ENCODE measurements around the gene PEX10. TPM values are rescaled to one million over a fixed set of nuclear protein-coding genes. Genes with fewer than 3 reads are reported as not detected.

PEX10 gene
- total and polyA plus RNA-seq, 3 experiments from 2014 or later = 8.9 to 26.2 (median 25.6) TPM

GRCh38 chr1:2388004-2388913 lies 24.1 kb downstream of the PEX10 start:
- Histone ChIP-seq H3K9me3 (ENCODE audit: low read length) (no peaks in the 10 kb centered on the region), H3K27ac (ENCODE audit: low read depth, low read length) (no peak overlapping the region), H3K36me3 (ENCODE audit: insufficient read depth, low read length) (no peaks in the 10 kb centered on the region), H3K4me1 (ENCODE audit: insufficient read depth, low read length) (peaks cover 19% of the 10 kb centered on the region), H3K27me3 (ENCODE audit: insufficient read depth, low read length, poor library complexity, severe bottlenecking) (no peaks in the 10 kb centered on the region), H3K4me3 (ENCODE audit: low read length) (no peak overlapping the region)
- Mint-ChIP-seq H3K36me3 (peaks cover 0 to 12% (median 0%) of the 10 kb centered on the region in 3 donors), H3K4me1 (peaks cover 14 to 26% (median 16%) of the 10 kb centered on the region in 3 donors), H3K27me3 (no peaks in the 10 kb centered on the region), H3K27ac (no peak overlapping the region), H3K4me3 (peak overlapping the region in 1 of 7 donors; percentile 13), H3K9me3 (no peaks in the 10 kb centered on the region)
- peak in 1 of 5 donors; percentile 37 for DNase-seq
- ChIA-PET POLR2A (no interaction called here), CTCF (interaction anchor here (1.0 to 4.6 kb wide), 3 partner anchors 189 to 193 kb away, joined by 4 to 22 read pairs (median 4); partner anchors contain the start of gene FAAP20)

- Mint-ChIP-seq H3K4me3 (peak overlapping the region in 1 of 7 donors; percentile 54), H3K9me3 (no peaks in the 10 kb centered on the region), H3K36me3 (peaks cover 0 to 2% (median 0%) of the 10 kb centered on the region in 3 donors), H3K4me1 (peaks cover 3 to 15% (median 5%) of the 10 kb centered on the region in 3 donors), H3K27me3 (no peaks in the 10 kb centered on the region), H3K27ac (no peak overlapping the region)
- ChIA-PET CTCF (interaction anchor here (1.0 to 4.6 kb wide), 2 partner anchors 191 to 192 kb away, joined by 4 to 22 read pairs; partner anchors contain the start of gene FAAP20), POLR2A (no interaction called here)
- H3K4me1 ChIP-seq (ENCODE audit: insufficient read depth, low read length) = peaks cover 14% of the 10 kb centered on the region
- H3K27me3 ChIP-seq (ENCODE audit: insufficient read depth, low read length, poor library complexity, severe bottlenecking) = no peaks in the 10 kb centered on the region
- H3K9me3 ChIP-seq (ENCODE audit: low read length) = no peaks in the 10 kb centered on the region
- H3K36me3 ChIP-seq (ENCODE audit: insufficient read depth, low read length) = no peaks in the 10 kb centered on the region
- H3K4me3 ChIP-seq (ENCODE audit: low read length) = no peak overlapping the region
- no peak overlapping the region for H3K27ac ChIP-seq (ENCODE audit: low read depth, low read length)
- peak in 1 of 5 donors; percentile 33 for DNase-seq
Observed at GRCh38 chr1:2386636-2387611, 25.4 kb downstream of the PEX10 start.

DNA sequence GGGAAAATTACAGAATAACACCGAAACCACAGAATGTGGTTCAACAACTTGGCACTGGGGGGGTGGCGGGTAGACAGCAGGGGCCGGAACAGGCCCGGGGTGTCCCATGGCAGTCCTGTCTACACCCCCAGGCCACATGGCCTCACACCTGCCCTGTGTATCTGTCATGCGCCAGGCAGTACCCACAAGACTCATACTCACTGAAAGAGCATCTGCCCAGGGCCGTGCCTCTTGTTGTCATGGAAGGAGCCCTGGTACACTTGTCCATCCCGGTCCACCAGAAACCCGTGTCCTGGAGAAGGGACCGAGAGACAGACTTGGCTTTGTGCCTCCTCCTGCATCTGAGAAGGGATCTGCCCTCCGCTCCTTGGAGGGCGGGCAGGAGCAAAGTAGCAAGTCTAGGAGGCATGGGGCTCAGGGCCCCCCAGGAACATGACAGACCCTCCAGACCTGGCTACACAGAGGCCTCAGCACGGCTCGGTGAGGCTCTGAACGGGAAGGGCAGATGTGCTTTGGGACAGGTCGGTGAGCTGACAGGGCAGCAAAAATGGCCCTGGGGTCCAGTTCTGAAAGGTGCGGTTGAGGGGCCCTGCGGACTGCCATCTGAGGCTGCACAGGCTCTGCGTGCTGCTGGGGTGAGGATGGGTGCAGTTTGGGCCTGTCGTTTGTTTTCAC lies 26.6 kb downstream of the PEX10 start:
- Mint-ChIP-seq H3K27me3 (no peaks in the 10 kb centered on the region), H3K4me3 (peak overlapping the region in 1 of 7 donors; percentile 24), H3K27ac (peak overlapping the region in 1 of 8 donors; percentile 79), H3K9me3 (no peaks in the 10 kb centered on the region), H3K4me1 (peaks cover 3 to 14% (median 5%) of the 10 kb centered on the region in 3 donors), H3K36me3 (peaks cover 0 to 2% (median 0%) of the 10 kb centered on the region in 3 donors)
- H3K4me3 ChIP-seq (ENCODE audit: low read length) = no peak overlapping the region
- H3K27me3 ChIP-seq (ENCODE audit: insufficient read depth, low read length, poor library complexity, severe bottlenecking) = no peaks in the 10 kb centered on the region
- no peaks in the 10 kb centered on the region for H3K36me3 ChIP-seq (ENCODE audit: insufficient read depth, low read length)
- no peaks in the 10 kb centered on the region for H3K9me3 ChIP-seq (ENCODE audit: low read length)
- peaks cover 16% of the 10 kb centered on the region for H3K4me1 ChIP-seq (ENCODE audit: insufficient read depth, low read length)
- ChIA-PET POLR2A (interaction anchor here (0.9 kb wide), 1 partner anchor 157 kb away, joined by 3 read pairs; no protein-coding TSS in a partner anchor), CTCF (interaction anchor here (4.6 to 8.2 kb wide), 2 partner anchors 190 kb away, joined by 22 to 114 read pairs; partner anchors contain the start of gene FAAP20)
- no peak overlapping the region for H3K27ac ChIP-seq (ENCODE audit: low read depth, low read length)
- peak in 1 of 5 donors; percentile 30 for DNase-seq

DNA sequence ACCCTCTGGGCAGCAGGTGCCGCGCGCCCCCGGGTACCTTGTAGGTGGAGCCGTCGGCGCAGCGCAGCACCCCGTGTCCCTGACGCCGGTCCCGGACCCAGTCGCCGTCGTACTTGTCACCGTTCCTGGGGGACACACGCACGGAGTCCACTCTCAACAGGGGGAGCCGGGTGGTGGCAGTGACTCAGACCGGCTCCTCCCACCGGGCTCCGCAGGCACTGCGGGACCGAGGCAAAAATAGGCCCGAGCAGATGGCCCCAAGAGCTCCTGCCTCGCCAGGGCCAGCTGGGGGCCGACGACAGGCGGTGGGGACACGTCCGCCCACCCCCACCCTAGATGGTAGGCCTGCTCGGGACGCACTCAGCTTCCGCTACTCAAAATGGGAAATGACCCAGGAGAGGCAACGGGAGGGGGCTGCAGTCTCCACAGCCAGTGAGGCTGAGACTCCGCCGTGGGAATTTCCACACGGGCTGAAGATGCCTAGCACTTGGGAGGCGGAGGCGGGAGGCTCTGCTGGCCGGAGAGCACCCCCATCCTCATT lies 27.4 kb downstream of the PEX10 start:
- Histone ChIP-seq H3K36me3 (ENCODE audit: insufficient read depth, low read length) (no peaks in the 10 kb centered on the region), H3K4me1 (ENCODE audit: insufficient read depth, low read length) (peaks cover 11% of the 10 kb centered on the region), H3K27ac (ENCODE audit: low read depth, low read length) (no peak overlapping the region), H3K9me3 (ENCODE audit: low read length) (no peaks in the 10 kb centered on the region), H3K27me3 (ENCODE audit: insufficient read depth, low read length, poor library complexity, severe bottlenecking) (no peaks in the 10 kb centered on the region), H3K4me3 (ENCODE audit: low read length) (no peak overlapping the region)
- DNase-seq = peak in 1 of 5 donors; percentile 45
- no peaks in the 10 kb centered on the region for H3K27me3 Mint-ChIP-seq
- peaks cover 0 to 2% (median 0%) of the 10 kb centered on the region in 3 donors for H3K36me3 Mint-ChIP-seq
- CTCF ChIA-PET = interaction anchor here (8.2 kb wide), 1 partner anchor 189 kb away, joined by 114 read pairs; the partner anchor contains the start of gene FAAP20
- no peak overlapping the region for H3K27ac Mint-ChIP-seq
- no peaks in the 10 kb centered on the region for H3K9me3 Mint-ChIP-seq
- peaks cover 3 to 7% (median 3%) of the 10 kb centered on the region in 3 donors for H3K4me1 Mint-ChIP-seq
- H3K4me3 Mint-ChIP-seq = no peak overlapping the region
- POLR2A ChIA-PET = interaction anchor here (0.9 to 1.8 kb wide), 2 partner anchors 156 to 190 kb away, joined by 3 to 5 read pairs; partner anchors contain the start of gene FAAP20

- ChIA-PET POLR2A (interaction anchor here (0.9 to 1.8 kb wide), 2 partner anchors 155 to 189 kb away, joined by 3 to 5 read pairs; partner anchors contain the start of gene FAAP20), CTCF (interaction anchor here (1.1 to 8.2 kb wide), 2 partner anchors 189 to 192 kb away, joined by 3 to 114 read pairs; partner anchors contain the start of gene FAAP20)
- H3K4me1 Mint-ChIP-seq = peaks cover 0 to 3% (median 3%) of the 10 kb centered on the region in 3 donors
- H3K4me3 Mint-ChIP-seq = no peak overlapping the region
- no peaks in the 10 kb centered on the region for H3K27me3 ChIP-seq (ENCODE audit: insufficient read depth, low read length, poor library complexity, severe bottlenecking)
- H3K36me3 ChIP-seq (ENCODE audit: insufficient read depth, low read length) = no peaks in the 10 kb centered on the region
- H3K9me3 Mint-ChIP-seq = no peaks in the 10 kb centered on the region
- no peak overlapping the region for H3K27ac ChIP-seq (ENCODE audit: low read depth, low read length)
- DNase-seq = peak in 1 of 5 donors; percentile 36
- H3K4me1 ChIP-seq (ENCODE audit: insufficient read depth, low read length) = peaks cover 11% of the 10 kb centered on the region
- H3K36me3 Mint-ChIP-seq = peaks cover 0 to 2% (median 0%) of the 10 kb centered on the region in 3 donors
- H3K27ac Mint-ChIP-seq = peak overlapping the region in 2 of 8 donors; percentile 69 to 93
- no peaks in the 10 kb centered on the region for H3K27me3 Mint-ChIP-seq
- H3K4me3 ChIP-seq (ENCODE audit: low read length) = no peak overlapping the region
- H3K9me3 ChIP-seq (ENCODE audit: low read length) = no peaks in the 10 kb centered on the region
Observed at GRCh38 chr1:2384130-2384860, 28.1 kb downstream of the PEX10 start.

- H3K4me3 ChIP-seq (ENCODE audit: low read length) = no peak overlapping the region
- ChIA-PET CTCF (interaction anchor here (1.1 to 8.2 kb wide), 2 partner anchors 188 to 191 kb away, joined by 3 to 114 read pairs; partner anchors contain the start of gene FAAP20), POLR2A (interaction anchor here (1.8 kb wide), 1 partner anchor 188 kb away, joined by 5 read pairs; the partner anchor contains the start of gene FAAP20)
- H3K27ac ChIP-seq (ENCODE audit: low read depth, low read length) = no peak overlapping the region
- Mint-ChIP-seq H3K36me3 (peaks cover 0 to 2% (median 0%) of the 10 kb centered on the region in 3 donors), H3K27ac (peak overlapping the region in 1 of 8 donors; percentile 19), H3K27me3 (no peaks in the 10 kb centered on the region), H3K4me3 (no peak overlapping the region), H3K4me1 (peaks cover 0 to 3% (median 3%) of the 10 kb centered on the region in 3 donors), H3K9me3 (no peaks in the 10 kb centered on the region)
- no peaks in the 10 kb centered on the region for H3K36me3 ChIP-seq (ENCODE audit: insufficient read depth, low read length)
- H3K9me3 ChIP-seq (ENCODE audit: low read length) = no peaks in the 10 kb centered on the region
- H3K27me3 ChIP-seq (ENCODE audit: insufficient read depth, low read length, poor library complexity, severe bottlenecking) = no peaks in the 10 kb centered on the region
- DNase-seq = no peak
- H3K4me1 ChIP-seq (ENCODE audit: insufficient read depth, low read length) = peaks cover 11% of the 10 kb centered on the region
Observed at GRCh38 chr1:2383576-2383975, 28.8 kb downstream of the PEX10 start.
